HG03520 (cell line): ENCODE measurements around the gene DIP2B.

Experiments used
- ATAC-seq: cut with Tn5 transposase; IDR thresholded peaks from one replicate; pipeline ENCODE4 v1.9.1; 2021; ENCODE audit warnings: mild to moderate bottlenecking, moderate library complexity; ENCODE audit not compliant: unreplicated experiment

The DIP2B gene

GRCh38 chr12:50572760-50573159 is 68.0 kb downstream of the DIP2B start:
- no peak for ATAC-seq

GRCh38 chr12:50573271-50573670 is 68.5 kb downstream of the DIP2B start:
- no peak for ATAC-seq

DNA sequence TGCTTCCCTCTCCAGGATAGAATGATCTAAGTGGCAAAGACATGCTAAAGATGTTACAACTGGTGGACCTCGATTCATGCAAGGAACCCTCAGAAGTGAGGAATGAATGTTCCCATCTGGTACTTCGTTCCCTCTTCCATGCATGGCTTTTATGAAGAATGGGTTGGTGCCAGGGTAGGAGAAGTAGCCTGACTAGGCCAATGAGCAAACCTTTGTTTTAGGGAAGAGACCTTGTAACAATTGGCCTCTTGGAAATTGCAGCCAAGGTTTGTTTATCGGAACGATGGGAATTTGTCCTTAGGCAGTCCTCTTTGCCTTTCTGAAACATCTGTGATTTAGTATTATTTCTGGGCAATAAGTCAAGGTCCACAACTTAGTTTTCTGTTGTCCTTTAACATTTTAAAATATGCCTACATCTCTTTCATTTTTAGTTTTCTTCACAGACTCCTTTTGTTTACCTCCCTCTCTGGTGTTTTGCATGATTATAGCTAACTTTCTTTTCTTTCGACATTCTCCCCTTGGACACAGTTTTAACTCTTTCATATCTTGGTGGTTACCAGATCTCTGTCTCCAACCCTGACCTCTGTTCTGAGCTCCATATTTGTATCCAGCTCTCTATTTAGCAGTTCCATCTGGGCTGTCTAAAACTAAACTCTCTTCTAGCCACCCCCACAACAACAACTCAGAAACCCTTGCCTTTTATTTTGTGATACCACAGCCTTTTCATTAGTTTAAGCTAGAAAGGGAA is 70.0 kb downstream of the DIP2B start:
- ATAC-seq, result no peak

GRCh38 chr12:50579757-50580267 is 75.0 kb downstream of the DIP2B start:
- no peak for ATAC-seq

- no peak for ATAC-seq
Observed at GRCh38 chr12:50580436-50580835, 75.7 kb downstream of the DIP2B start.

- ATAC-seq, result no peak
Observed at GRCh38 chr12:50581226-50582184, 76.7 kb downstream of the DIP2B start.

GRCh38 chr12:50584135-50584534 is 79.3 kb downstream of the DIP2B start:
- ATAC-seq, result no peak

GRCh38 chr12:50589650-50590435 is 85.1 kb downstream of the DIP2B start:
- no peak for ATAC-seq

GRCh38 chr12:50590869-50591268 is 86.1 kb downstream of the DIP2B start:
- no peak for ATAC-seq

GRCh38 chr12:50595667-50596066 is 90.9 kb downstream of the DIP2B start:
- no peak for ATAC-seq

- ATAC-seq, result no peak
Observed at GRCh38 chr12:50597200-50598195, 92.7 kb downstream of the DIP2B start.

DNA sequence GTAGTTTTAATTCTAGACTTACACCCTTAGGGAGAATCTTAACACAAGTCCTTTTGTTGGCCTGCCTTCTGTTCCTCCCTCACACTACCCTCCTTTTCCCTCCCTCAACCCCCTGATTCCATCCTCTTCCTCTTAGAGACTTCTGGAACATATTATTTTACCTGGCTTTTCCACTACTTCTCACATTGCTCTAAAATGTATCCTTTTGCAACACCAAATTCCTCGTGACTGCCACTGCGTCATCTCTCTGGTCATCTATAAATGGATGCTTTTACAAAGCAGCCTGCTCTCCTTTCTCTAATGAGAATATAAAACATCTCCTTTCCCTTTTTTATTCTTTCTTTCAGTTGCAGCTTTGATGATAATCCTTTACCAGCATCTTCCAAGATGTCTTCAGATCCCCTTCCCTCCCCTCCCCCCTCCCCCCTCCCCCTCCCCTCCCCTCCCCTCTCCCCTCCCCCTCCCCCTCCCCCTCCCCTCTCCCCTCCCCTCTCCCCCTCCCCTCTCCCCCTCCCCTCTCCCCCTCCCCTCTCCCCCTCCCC is 93.6 kb downstream of the DIP2B start:
- ATAC-seq, result no peak

- no peak for ATAC-seq
Observed at GRCh38 chr12:50599366-50600095, 94.7 kb downstream of the DIP2B start.

- no peak for ATAC-seq
Observed at GRCh38 chr12:50600364-50600763, 95.6 kb downstream of the DIP2B start.

GRCh38 chr12:50603817-50604639 is 99.2 kb downstream of the DIP2B start:
- no peak for ATAC-seq

- ATAC-seq, result no peak
Observed at GRCh38 chr12:50604640-50604920, 99.8 kb downstream of the DIP2B start.

- ATAC-seq, result no peak
Observed at GRCh38 chr12:50606675-50607375, 102.0 kb downstream of the DIP2B start.
